ENCODE data around the gene ZNF772.
A peak's percentile ranks its signal among the peaks of the same experiment; 100 is the strongest.

ZNF772 gene

DNA sequence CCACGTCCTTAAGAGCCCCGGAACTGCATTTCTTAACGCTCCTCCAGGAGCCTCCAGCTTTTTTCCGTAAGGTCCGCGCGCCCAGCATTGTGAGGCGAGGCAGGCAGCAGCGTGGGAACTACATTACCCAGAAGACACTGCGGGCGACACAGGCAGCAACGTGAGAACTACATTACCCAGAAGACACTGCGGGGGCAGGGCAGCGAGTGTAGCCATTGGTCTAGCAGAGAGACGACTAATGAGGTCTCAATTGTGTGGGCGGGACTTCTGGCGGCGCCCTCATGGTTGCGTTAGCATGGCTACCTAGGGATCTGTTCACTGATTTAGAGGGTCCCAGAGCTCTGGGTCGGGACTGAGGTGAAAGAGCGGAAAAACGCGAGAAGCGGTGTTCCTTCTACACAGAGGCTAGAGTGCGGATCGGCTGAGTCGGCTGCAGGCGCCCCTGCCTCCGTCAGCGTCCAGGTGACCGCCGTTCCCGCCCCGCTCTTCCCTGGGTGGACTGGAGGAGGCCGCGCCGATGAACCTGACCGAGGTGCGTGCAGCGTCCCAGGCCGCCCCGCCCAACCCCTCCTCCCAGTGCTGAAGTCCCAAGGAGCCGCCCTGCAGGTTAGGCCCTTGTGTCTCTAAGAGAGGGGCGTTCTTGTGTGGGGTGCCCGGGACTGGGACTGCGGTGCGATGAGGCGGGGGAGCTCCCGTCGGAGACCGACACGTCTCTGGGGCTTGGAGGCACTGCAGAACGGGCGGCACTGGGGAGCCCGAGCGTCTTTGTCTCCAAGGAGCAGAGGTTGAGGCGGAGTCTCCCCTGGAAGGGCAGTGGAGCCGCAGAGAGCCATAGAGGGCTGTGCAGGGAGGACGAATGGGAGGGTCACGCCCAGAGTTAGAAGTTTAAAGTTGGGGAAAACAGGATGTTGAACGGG is 42.0 kb downstream of the ZNF772 start, which contains the start of gene ZNF749:
ZNF749 (plus strand) TSS at position 264 of the 917 bp plus-strand sequence; CDS start at position 518, 254 bp downstream.
- peak; percentile 53 to 100 (median 94) for DNase-seq

DNA sequence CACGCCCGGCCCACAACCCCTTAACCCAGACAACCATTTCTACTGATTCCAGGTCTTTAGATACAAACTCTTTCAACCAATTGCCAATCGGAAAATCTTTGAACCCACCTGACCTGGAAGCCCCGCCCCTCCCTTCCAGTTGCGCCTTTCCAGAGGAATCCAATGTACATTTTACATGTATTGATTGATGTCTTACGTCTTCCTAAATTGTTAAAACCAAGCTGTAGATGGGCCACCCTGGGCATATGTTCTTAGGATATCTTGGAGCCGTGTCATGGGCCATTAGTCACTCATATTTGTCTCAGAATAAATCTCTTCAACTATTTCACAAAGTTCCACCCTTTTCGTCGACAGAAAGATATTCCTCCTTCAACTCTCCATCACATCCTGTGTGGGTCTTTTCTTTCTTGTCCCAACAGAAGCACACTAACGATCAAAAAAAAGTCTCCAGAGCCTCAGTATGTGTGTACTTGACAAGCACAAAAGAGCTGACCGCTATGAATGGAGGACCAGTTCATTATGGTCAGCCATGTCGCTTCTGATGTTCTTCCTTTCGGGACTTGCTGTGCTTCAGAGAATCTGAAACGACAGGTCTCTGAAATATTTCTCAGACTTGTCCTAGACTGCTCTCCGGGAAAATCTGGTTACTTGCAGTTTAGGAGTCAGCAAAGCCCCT is 42.8 kb downstream of the ZNF772 start:
- no peak for DNase-seq

DNA sequence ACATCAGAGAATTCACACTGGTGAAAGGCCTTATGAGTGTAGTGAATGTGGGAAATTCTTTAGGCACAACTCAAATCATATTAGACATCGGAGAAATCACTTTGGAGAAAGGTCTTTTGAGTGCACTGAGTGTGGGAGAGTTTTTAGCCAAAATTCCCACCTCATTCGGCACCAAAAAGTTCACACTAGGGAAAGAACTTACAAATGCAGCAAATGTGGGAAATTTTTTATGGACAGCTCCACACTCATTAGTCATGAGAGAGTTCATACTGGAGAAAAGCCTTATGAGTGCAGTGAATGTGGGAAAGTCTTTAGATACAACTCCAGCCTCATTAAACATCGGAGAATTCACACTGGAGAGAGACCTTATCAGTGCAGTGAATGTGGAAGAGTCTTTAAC is 56.3 kb downstream of the ZNF772 start:
- no peak for DNase-seq

DNA sequence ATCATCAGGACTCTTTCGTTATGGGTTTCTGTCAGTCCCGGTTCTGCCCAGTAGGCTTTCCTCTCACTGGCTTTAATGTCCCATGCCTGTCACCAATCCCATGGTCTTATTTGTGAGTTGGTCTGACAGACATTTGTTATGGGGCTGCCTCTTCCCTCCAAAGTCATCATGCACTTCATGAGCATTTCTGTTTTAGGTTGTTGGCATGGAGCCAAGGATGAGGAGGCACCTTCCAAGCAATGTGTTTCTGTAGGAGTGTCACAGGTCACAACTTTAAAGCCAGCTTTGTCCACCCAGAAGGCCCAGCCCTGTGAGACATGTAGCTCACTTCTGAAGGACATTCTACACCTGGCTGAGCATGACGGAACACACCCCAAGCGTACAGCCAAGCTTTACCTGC is 57.9 kb downstream of the ZNF772 start:
- DNase-seq, result no peak
